Pancreas (tissue), 10 donors: ENCODE measurements around the gene POLQ. TPM values are rescaled to one million over a fixed set of nuclear protein-coding genes. Genes with fewer than 3 reads are reported as not detected.

ENCODE experiments used
- ATAC-seq, 4 donors: fragments of 200-7000 bp; cut with Tn5 transposase; one replicate each; pipeline versions ENCODE4 v1.8.0 to v1.9.1; 2020; ENCODE audit warnings: mild to moderate bottlenecking in 4 of 4, moderate library complexity in 4 of 4
- DNase-seq, 6 donors: peaks; one replicate each; pipeline ENCODE4 v3.0.0-alpha.2; 2020
- FAIRE-seq: peaks from 2 replicates; lab custom pipeline; 2012; peaks lifted over from hg19 to GRCh38; lab: Jason Lieb, UNC
- H3K27ac ChIP-seq, 4 donors: fragments of 200-600 bp; sonication (generic); 1 replicate in 3 of 4; 2 replicates in 1 of 4; pipeline versions ENCODE4 v1.5.0 to v1.8.0; 2020
- H3K27me3 ChIP-seq, 4 donors: fragments of 200-600 bp; one replicate each; pipeline ENCODE4 v1.8.0; 2021
- H3K36me3 ChIP-seq, 3 donors: fragments of 200-600 bp; sonication (generic) in 1 of 3; one replicate each; pipeline versions ENCODE4 v1.5.0 to v1.8.0; 2020 to 2021
- H3K4me1 ChIP-seq, 3 donors: fragments of 200-600 bp; one replicate each; pipeline ENCODE4 v1.8.0; 2021
- H3K4me3 ChIP-seq, 4 donors: fragments of 200-600 bp; sonication (generic) in 2 of 4; one replicate each; pipeline versions ENCODE4 v1.5.0 to v1.8.0; 2020 to 2021
- H3K9me3 ChIP-seq, 4 donors: fragments of 200-600 bp; one replicate each; pipeline ENCODE4 v1.8.0; 2021
- WGBS, 2 donors: extraction: QIAGEN DNeasy Blood & Tissue Kit; methylation state at CpG; one replicate each; pipeline ENCODE4 v1.1.7; 2013; 5-methylcytosine and 5-hydroxymethylcytosine counted together
- intact Hi-C, 3 donors: fragments of 100-400 bp; cut with DNase I; formaldehyde crosslinking; loops; one replicate each; pipeline versions ENCODE4 v1.11.1 to v1.14.2; 2022
- polyA plus RNA-seq, 2 donors: library from polyadenylated mRNA; stranded (reverse); fragments of 200-250 nt; gene quantifications; one replicate each; pipeline ENCODE4 v1.2.3, GENCODE V29; 2013
- total RNA-seq, 6 donors: library from RNA; stranded (reverse); fragmentation: NEBNext Ultra II Directional in 4 of 6; extraction: Animal tissue kit (Norgen Biotek cat#: 25700) in 4 of 6; gene quantifications; one replicate each; pipeline versions ENCODE4 v1.2.1 to v1.2.4, GENCODE V29; 2021 to 2023
- TF ChIP-seq, protein P1 (sequence below), 4 donors: fragments of 200-600 bp; sonication (generic) in 3 of 4; IDR thresholded peaks; one replicate each; pipeline versions ENCODE4 v1.5.0 to v1.8.0; 2021; ENCODE audit warnings: antibody characterized with exemption in 4 of 4
- donor health status: healthy with polysubstance abuse.
- donor health status: DM: no; HTN: no; CAD: no; lungs with moderate emphysema.
- donor health status: DM: no; HTN: no; CAD: no.
- donor health status: control.
- donor health status: control.
- donor health status: Bipolar disorder and iron deficiency.
- donor health status: DM: yes; HTN: yes; CAD: no.
- donor health status: DM: no; HTN: no; CAD: no.
- donor health status: DM: no; HTN: no; CAD: no.
- donor health status: DM: yes; HTN: yes; CAD: no.

Gene POLQ
- total and polyA plus RNA-seq, 8 donors, result under 0.01 to 0.49 (median 0.11) TPM

DNA sequence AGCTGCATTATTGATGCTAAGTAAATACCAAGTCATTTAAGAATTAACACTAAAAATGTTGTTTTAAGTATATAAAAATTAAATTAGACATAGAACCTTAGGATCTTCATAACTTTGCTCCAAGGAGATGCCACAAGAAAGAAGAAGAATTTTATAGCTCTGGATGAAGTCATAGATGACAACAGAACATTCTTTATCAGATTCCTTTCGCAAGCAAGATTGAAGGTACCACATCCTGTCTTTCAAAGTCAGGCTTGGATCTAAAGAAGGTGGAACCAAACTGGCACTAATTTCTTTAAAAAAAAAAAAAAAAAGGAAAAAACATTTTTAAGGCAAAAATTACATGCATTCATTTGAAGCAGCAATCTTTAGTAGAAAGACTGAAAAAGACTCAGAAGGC, 62.5 kb downstream of the POLQ start:
- no peaks in the 10 kb centered on the region for H3K36me3 ChIP-seq
- intact Hi-C loops, result no loop called here
- H3K27me3 ChIP-seq, result no peaks in the 10 kb centered on the region
- H3K4me3 ChIP-seq, result no peak overlapping the region
- FAIRE-seq (no peak), ATAC-seq (no peak), DNase-seq (no peak)
- H3K9me3 ChIP-seq, result no peaks in the 10 kb centered on the region
- no peak overlapping the region for H3K27ac ChIP-seq
- TF ChIP-seq, protein P1, sequence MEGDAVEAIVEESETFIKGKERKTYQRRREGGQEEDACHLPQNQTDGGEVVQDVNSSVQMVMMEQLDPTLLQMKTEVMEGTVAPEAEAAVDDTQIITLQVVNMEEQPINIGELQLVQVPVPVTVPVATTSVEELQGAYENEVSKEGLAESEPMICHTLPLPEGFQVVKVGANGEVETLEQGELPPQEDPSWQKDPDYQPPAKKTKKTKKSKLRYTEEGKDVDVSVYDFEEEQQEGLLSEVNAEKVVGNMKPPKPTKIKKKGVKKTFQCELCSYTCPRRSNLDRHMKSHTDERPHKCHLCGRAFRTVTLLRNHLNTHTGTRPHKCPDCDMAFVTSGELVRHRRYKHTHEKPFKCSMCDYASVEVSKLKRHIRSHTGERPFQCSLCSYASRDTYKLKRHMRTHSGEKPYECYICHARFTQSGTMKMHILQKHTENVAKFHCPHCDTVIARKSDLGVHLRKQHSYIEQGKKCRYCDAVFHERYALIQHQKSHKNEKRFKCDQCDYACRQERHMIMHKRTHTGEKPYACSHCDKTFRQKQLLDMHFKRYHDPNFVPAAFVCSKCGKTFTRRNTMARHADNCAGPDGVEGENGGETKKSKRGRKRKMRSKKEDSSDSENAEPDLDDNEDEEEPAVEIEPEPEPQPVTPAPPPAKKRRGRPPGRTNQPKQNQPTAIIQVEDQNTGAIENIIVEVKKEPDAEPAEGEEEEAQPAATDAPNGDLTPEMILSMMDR (IDR thresholded peaks at IDR 0.05), result no peak
- H3K4me1 ChIP-seq, result no peaks in the 10 kb centered on the region
- 97 to 98% methylated on average over 1 of the region's 1 CpG for WGBS, 2 donors

GRCh38 chr3:121482660-121483059, 63.1 kb downstream of the POLQ start:
- FAIRE-seq (no peak), DNase-seq (no peak), ATAC-seq (no peak)
- Histone ChIP-seq H3K27me3 (no peaks in the 10 kb centered on the region), H3K9me3 (no peaks in the 10 kb centered on the region), H3K4me1 (no peaks in the 10 kb centered on the region), H3K27ac (no peak overlapping the region), H3K4me3 (no peak overlapping the region), H3K36me3 (no peaks in the 10 kb centered on the region)
- 96 to 100% methylated on average over 1 of the region's 1 CpG for WGBS, 2 donors
- intact Hi-C loops, result no loop called here
- TF ChIP-seq, protein P1 (IDR thresholded peaks at IDR 0.05), result no peak

DNA sequence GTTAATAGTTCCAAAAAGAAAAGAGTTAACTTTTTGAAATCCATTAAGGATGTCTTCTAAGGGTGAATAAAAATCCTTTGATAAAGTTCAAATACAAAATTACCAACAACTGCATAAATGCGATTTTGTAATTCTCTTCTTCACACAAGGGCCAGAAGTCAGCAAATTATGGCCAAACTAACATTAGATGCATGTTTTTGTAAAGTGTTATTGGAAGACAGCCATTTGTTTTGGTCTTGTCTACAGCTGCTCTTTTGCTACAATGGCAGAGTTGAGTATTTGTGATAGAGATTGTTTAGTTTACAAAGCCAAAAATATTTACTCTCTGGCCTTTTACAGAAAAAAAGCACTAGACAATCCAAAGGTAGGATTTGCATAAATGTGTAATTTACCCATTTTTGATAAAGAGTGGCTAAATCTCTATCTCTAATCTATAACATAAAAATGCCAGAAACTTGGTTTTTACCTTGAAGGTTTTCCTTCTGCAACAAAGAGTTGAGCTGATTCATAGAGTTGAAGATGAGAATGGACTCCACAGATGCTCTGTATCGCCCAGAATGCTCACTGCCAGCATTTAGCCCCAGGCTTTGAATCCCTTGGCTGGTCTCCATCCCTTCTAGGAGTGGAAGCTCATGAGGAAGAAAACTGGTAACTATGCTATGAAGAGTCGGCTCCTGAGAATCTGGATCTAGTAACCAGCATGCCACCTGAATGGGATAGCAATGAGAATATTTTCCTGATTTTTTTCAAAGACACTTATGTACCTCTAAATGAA, 64.5 kb downstream of the POLQ start:
- TF ChIP-seq, protein P1 (IDR thresholded peaks at IDR 0.05), result no peak
- no peak for DNase-seq
- 90% methylated on average over 3 of the region's 3 CpGs for WGBS, 2 donors
- no peaks in the 10 kb centered on the region for H3K9me3 ChIP-seq
- no peak for FAIRE-seq
- no peaks in the 10 kb centered on the region for H3K27me3 ChIP-seq
- no peaks in the 10 kb centered on the region for H3K4me1 ChIP-seq
- intact Hi-C loops, result no loop called here
- ATAC-seq, result no peak
- no peaks in the 10 kb centered on the region for H3K36me3 ChIP-seq
- H3K4me3 ChIP-seq, result no peak overlapping the region
- H3K27ac ChIP-seq, result no peak overlapping the region

DNA sequence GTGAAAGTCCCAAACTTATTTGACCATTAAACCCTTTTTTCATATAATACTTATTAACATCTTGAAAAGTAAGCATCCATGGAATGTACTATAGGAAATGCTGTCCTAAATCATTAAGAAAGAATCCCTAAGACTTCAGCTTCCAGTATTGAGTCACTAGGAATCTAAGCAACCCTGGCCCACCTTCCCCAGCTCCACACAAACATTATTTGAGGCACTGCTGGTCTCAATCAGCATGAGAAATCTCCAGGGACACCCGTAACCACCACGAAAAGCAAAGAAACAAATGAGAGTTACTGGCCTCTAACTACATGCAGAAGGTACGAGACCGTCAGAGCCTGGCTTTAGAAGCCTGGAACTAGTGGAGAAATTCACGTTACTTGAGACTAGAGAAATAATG, 68.2 kb downstream of the POLQ start:
- Histone ChIP-seq H3K4me3 (no peak overlapping the region), H3K36me3 (no peaks in the 10 kb centered on the region), H3K4me1 (no peaks in the 10 kb centered on the region), H3K9me3 (no peaks in the 10 kb centered on the region), H3K27ac (no peak overlapping the region), H3K27me3 (no peaks in the 10 kb centered on the region)
- TF ChIP-seq, protein P1 (IDR thresholded peaks at IDR 0.05), result no peak
- ATAC-seq, result no peak
- no peak for DNase-seq
- WGBS, 2 donors, result 93 to 94% methylated on average over 5 of the region's 5 CpGs
- FAIRE-seq, result no peak
- intact Hi-C loops, result no loop called here

- Histone ChIP-seq H3K4me3 (no peak overlapping the region), H3K36me3 (no peaks in the 10 kb centered on the region), H3K27me3 (no peaks in the 10 kb centered on the region), H3K27ac (no peak overlapping the region), H3K4me1 (no peaks in the 10 kb centered on the region), H3K9me3 (no peaks in the 10 kb centered on the region)
- FAIRE-seq (no peak), DNase-seq (no peak), ATAC-seq (no peak)
- WGBS, 2 donors, result 94 to 96% methylated on average over 2 of the region's 2 CpGs
- TF ChIP-seq, protein P1 (IDR thresholded peaks at IDR 0.05), result no peak
- intact Hi-C loops, result no loop called here
Measured at GRCh38 chr3:121473001-121473400, 72.8 kb downstream of the POLQ start.
